Measurements from ENCODE around the gene METTL2A. TPM values are rescaled to one million over a fixed set of nuclear protein-coding genes. Genes with fewer than 3 reads are reported as not detected.
"Not testable (repeated sequence)": the region's sequence is repeated elsewhere in the genome, so short reads cannot be mapped to it uniquely, and the experiment has no call there.

Gene METTL2A
- total RNA-seq, 2 donors from 2014 or later = 7.2 to 22.0 TPM

DNA sequence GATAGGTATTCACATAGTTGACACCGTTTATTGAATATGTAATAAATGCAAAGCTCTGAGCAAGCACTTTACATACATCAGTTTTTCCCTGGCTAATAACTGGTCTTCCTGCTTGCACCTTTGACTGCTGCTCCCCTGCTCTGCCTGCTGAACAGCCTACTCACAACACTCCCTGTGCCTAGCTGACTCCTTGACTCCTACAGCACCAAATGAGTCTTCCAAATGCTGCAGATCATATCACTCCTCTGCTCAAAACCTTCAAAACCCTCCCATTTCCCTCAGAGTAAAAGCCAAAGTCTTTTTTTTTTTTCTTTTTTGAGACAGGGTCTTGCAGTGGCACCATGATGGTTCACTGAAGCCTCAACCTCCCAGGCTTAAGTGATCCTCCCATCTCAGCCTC lies 24.8 kb upstream of the METTL2A start:
- no peak for ATAC-seq (ENCODE audit: insufficient number of reproducible peaks, low FRiP score, low read depth)
- no peak for DNase-seq (ENCODE audit: low spot score)
- Histone ChIP-seq H3K36me3 (no peaks in the 10 kb centered on the region), H3K4me1 (ENCODE audit: control insufficient read depth in 1 of 2, low read depth in 2 of 2) (no peaks in the 10 kb centered on the region), H3K4me3 (no peak overlapping the region), H3K27me3 (replicated peaks; ENCODE audit: insufficient read depth) (no peaks in the 10 kb centered on the region), H3K9me3 (no peaks in the 10 kb centered on the region), H3K27ac (no peak overlapping the region)
- TF ChIP-seq, protein P1, sequence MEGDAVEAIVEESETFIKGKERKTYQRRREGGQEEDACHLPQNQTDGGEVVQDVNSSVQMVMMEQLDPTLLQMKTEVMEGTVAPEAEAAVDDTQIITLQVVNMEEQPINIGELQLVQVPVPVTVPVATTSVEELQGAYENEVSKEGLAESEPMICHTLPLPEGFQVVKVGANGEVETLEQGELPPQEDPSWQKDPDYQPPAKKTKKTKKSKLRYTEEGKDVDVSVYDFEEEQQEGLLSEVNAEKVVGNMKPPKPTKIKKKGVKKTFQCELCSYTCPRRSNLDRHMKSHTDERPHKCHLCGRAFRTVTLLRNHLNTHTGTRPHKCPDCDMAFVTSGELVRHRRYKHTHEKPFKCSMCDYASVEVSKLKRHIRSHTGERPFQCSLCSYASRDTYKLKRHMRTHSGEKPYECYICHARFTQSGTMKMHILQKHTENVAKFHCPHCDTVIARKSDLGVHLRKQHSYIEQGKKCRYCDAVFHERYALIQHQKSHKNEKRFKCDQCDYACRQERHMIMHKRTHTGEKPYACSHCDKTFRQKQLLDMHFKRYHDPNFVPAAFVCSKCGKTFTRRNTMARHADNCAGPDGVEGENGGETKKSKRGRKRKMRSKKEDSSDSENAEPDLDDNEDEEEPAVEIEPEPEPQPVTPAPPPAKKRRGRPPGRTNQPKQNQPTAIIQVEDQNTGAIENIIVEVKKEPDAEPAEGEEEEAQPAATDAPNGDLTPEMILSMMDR (IDR thresholded peaks at IDR 0.05) = no peak

DNA sequence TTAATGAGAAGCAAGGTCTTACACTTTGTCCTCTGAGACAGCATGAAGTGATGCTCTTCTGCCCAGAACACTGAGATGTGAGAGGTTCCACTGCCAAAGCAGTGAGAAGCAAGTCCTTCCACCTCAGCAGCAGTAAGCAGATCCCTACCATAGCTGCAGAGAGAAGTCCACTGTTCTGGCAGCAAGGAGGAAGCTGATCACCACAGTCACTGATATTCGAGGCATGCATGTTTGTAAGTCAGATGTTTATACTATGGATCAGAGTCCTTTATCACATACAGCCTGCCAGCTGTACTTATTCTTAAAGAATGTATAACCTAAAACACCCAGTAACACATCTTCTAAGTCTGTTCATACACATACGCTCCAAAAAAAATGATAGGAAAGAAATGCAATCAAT lies 18.2 kb upstream of the METTL2A start:
- no peaks in the 10 kb centered on the region for H3K27me3 ChIP-seq (replicated peaks; ENCODE audit: insufficient read depth)
- H3K4me3 ChIP-seq = no peak overlapping the region
- H3K27ac ChIP-seq = no peak overlapping the region
- TF ChIP-seq, protein P1 (IDR thresholded peaks at IDR 0.05) = no peak
- H3K36me3 ChIP-seq = no peaks in the 10 kb centered on the region
- H3K9me3 ChIP-seq = no peaks in the 10 kb centered on the region
- DNase-seq (ENCODE audit: low spot score) = no peak
- no peaks in the 10 kb centered on the region for H3K4me1 ChIP-seq (ENCODE audit: control insufficient read depth in 1 of 2, low read depth in 2 of 2)
- no peak for ATAC-seq (ENCODE audit: insufficient number of reproducible peaks, low FRiP score, low read depth)

DNA sequence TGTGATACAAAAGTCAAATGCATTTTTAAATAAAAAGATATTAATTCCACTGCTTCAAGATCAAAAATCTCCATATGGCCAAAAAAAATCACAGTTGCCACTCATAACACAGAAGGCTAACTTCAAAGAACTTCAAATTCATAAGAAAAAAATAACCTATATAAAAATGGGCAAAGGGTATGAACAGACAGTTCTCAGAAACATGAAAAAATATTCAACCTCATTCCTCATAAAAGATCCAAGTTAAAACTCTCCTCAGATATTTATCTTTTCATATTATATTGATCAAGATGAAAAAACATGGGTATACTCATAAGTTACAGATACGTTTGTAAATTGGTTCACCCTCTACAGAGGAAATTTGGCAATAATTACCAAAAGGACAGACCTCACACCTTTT lies 10.6 kb upstream of the METTL2A start:
- not testable (repeated sequence) for ATAC-seq (ENCODE audit: insufficient number of reproducible peaks, low FRiP score, low read depth); H3K9me3 ChIP-seq; H3K36me3 ChIP-seq; H3K27ac ChIP-seq; H3K4me3 ChIP-seq; H3K4me1 ChIP-seq (ENCODE audit: control insufficient read depth in 1 of 2, low read depth in 2 of 2); H3K27me3 ChIP-seq (replicated peaks; ENCODE audit: insufficient read depth); DNase-seq (ENCODE audit: low spot score)

DNA sequence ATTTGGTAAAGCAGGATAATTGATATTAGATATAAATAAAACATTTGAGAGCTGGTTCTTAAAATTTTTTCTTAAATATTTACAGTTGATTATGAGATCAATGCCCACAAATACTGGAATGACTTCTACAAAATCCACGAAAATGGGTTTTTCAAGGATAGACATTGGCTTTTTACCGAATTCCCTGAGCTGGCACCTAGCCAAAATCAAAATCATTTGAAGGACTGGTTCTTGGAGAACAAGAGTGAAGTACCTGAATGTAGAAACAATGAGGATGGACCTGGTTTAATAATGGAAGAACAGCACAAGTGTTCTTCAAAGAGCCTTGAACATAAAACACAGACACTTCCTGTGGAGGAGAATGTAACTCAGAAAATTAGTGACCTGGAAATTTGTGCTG lies 2.5 kb downstream of the METTL2A start:
- H3K4me3 ChIP-seq; ATAC-seq (ENCODE audit: insufficient number of reproducible peaks, low FRiP score, low read depth); DNase-seq (ENCODE audit: low spot score); H3K27ac ChIP-seq; H3K9me3 ChIP-seq; H3K27me3 ChIP-seq (replicated peaks; ENCODE audit: insufficient read depth); H3K36me3 ChIP-seq: not testable (repeated sequence)
- peaks cover 3 to 16% of the 10 kb centered on the region in 2 donors for H3K4me1 ChIP-seq (ENCODE audit: control insufficient read depth in 1 of 2, low read depth in 2 of 2)

DNA sequence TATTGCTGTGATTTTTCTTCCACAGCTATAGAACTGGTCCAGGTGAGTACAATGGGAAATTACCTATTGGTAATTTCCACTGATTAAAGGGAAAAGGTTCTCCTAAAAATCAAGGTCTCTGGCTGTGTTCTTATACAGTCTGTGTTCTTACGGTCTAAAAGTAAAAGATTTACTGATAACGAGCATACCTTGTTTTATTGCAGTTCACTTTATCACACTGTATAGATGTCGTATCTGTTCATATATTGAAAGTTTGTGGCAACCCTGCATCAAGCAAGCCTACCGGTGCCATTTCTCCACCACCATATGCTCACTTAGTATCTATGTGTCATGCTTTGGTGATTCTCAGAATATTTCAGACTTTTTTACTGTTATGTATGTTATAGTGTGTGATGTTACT lies 11.6 kb downstream of the METTL2A start:
- not testable (repeated sequence) for DNase-seq (ENCODE audit: low spot score); H3K27ac ChIP-seq; H3K4me1 ChIP-seq (ENCODE audit: control insufficient read depth in 1 of 2, low read depth in 2 of 2); ATAC-seq (ENCODE audit: insufficient number of reproducible peaks, low FRiP score, low read depth); H3K27me3 ChIP-seq (replicated peaks; ENCODE audit: insufficient read depth); H3K4me3 ChIP-seq; H3K9me3 ChIP-seq; H3K36me3 ChIP-seq

DNA sequence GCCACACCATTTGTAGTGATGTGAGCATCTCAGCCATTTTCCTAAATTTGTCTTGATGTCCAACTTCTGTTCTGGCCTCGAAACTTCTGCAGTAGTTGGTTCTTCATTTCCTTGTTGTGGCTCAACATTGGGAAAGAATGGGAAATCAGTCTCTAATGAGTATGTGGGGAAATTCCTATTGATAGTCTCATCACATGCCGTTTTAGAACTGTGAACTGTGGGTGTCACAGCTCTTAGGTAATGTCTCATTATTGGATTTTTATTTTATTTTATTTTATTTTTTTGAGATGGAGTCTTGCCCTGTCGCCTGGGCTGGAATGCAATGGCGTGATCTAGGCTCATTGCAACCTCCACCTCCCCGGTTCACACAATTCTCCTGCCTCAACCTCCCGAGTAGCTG lies 17.5 kb downstream of the METTL2A start:
- H3K27ac ChIP-seq; H3K27me3 ChIP-seq (replicated peaks; ENCODE audit: insufficient read depth); DNase-seq (ENCODE audit: low spot score); H3K9me3 ChIP-seq; H3K4me1 ChIP-seq (ENCODE audit: control insufficient read depth in 1 of 2, low read depth in 2 of 2); H3K4me3 ChIP-seq; ATAC-seq (ENCODE audit: insufficient number of reproducible peaks, low FRiP score, low read depth): not testable (repeated sequence)
- peaks cover 31% of the 10 kb centered on the region for H3K36me3 ChIP-seq

DNA sequence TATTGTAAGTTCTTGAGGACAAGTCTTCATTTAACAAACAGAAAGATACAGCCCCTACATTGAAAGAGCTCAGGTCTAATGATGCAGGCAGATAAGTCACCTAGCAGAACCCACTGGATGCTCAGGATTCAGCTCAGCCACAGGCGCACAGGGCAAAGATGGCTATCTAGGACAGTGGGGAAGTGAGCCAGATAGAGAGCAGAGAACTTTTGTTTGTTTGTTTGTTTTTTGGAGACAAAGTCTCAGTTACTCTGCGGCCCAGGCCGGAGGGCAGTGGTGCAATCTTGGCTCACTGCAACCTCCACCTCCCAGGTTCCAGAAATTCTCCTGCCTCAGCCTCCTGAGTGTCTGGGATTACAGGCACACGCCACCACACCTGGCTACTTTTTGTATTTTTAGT lies 20.4 kb downstream of the METTL2A start:
- no peak overlapping the region for H3K4me3 ChIP-seq
- H3K27me3 ChIP-seq (replicated peaks; ENCODE audit: insufficient read depth) = no peaks in the 10 kb centered on the region
- ATAC-seq (ENCODE audit: insufficient number of reproducible peaks, low FRiP score, low read depth) (no peak), DNase-seq (ENCODE audit: low spot score) (no peak)
- no peak overlapping the region for H3K27ac ChIP-seq
- TF ChIP-seq, protein P1 (IDR thresholded peaks at IDR 0.05) = no peak
- H3K4me1 ChIP-seq (ENCODE audit: control insufficient read depth in 1 of 2, low read depth in 2 of 2) = no peaks in the 10 kb centered on the region
- H3K9me3 ChIP-seq = no peaks in the 10 kb centered on the region
- peaks cover 46% of the 10 kb centered on the region for H3K36me3 ChIP-seq

DNA sequence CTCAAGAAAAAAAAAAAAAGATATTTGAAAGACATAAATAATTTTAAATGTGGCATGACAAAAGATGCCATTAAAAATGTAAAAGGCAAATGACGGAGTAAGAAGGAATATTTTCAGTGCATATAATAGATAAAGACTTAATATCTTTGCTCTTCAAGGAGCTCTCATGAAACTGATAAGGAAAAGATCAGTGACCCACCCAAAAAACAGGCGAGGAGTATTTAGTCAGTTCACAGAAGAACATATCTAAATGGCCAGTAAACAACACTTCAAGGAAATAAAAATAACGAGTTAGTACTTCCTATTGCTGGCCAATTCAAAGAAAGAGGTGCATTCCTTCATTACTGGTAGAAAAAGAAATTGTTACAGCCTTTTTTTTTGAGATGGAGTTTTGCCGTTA lies 22.1 kb downstream of the METTL2A start:
- ATAC-seq (ENCODE audit: insufficient number of reproducible peaks, low FRiP score, low read depth); DNase-seq (ENCODE audit: low spot score); H3K27me3 ChIP-seq (replicated peaks; ENCODE audit: insufficient read depth); H3K4me3 ChIP-seq; H3K4me1 ChIP-seq (ENCODE audit: control insufficient read depth in 1 of 2, low read depth in 2 of 2); H3K9me3 ChIP-seq; H3K27ac ChIP-seq: not testable (repeated sequence)
- H3K36me3 ChIP-seq = peaks cover 46% of the 10 kb centered on the region

DNA sequence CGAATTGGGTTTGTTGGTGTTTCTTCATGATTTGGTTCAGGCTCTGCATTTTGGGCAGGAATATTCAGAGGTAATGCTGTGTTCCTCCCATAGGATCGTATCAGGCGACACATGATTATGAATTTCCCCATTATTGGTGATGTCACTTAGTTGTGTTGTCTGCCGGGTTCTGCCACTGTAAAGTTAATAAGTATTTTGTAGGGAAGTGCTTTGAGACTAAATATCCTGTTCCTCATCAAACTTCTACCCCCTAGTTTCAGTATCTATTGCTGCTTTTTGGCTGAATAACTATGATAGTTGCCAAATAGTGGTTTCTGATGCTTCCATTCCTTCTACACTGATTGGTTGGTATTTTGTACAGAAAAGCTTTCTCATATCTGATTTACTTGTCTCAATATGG lies 28.5 kb downstream of the METTL2A start:
- not testable (repeated sequence) for H3K4me1 ChIP-seq (ENCODE audit: control insufficient read depth in 1 of 2, low read depth in 2 of 2); H3K27ac ChIP-seq; DNase-seq (ENCODE audit: low spot score); H3K36me3 ChIP-seq; ATAC-seq (ENCODE audit: insufficient number of reproducible peaks, low FRiP score, low read depth); H3K9me3 ChIP-seq; H3K27me3 ChIP-seq (replicated peaks; ENCODE audit: insufficient read depth); H3K4me3 ChIP-seq

DNA sequence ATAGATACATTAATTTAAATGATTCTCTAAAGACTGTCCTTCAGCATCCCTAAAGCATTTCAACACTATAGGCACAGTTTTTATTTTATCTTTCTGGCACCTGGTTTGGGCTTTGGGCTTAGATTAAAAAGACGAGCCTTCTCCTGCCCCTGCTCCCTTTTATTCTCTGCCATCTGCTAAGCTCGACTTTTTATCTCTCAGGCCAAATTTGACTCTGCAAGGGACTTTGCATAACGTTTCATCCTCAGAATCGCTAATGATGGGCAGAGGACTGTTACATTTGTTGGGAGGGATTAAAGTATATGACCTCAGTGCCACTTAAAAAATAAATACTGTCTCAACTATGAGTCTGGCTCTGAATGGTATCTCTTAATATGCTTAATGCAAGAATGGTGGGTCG lies 29.3 kb downstream of the METTL2A start:
- H3K4me1 ChIP-seq (ENCODE audit: control insufficient read depth in 1 of 2, low read depth in 2 of 2); H3K4me3 ChIP-seq; H3K9me3 ChIP-seq; DNase-seq (ENCODE audit: low spot score); ATAC-seq (ENCODE audit: insufficient number of reproducible peaks, low FRiP score, low read depth); H3K36me3 ChIP-seq; H3K27ac ChIP-seq; H3K27me3 ChIP-seq (replicated peaks; ENCODE audit: insufficient read depth): not testable (repeated sequence)

Measured in thoracic aorta (tissue), 2 donors.